ENCODE data around the gene TECPR2. TPM values are rescaled to one million over a fixed set of nuclear protein-coding genes. Genes with fewer than 3 reads are reported as not detected.

TECPR2 gene
- total RNA-seq, 1 experiment from 2014 or later: 29.7 TPM

GRCh38 chr14:102345232-102345631 lies 17.5 kb upstream of the TECPR2 start:
- Histone ChIP-seq H3K9me2 (ENCODE audit: insufficient read depth) (no peaks in the 10 kb centered on the region), H3K4me2 (no peak overlapping the region), H3K9me3 (ENCODE audit: insufficient read depth, low read depth) (no peaks in the 10 kb centered on the region), H3K27ac (no peak overlapping the region), H3K4me3 (no peak overlapping the region), H4K20me1 (ENCODE audit: insufficient read depth) (no peaks in the 10 kb centered on the region), H3K36me3 (ENCODE audit: low read depth) (peaks cover 23% of the 10 kb centered on the region), H3K79me2 (ENCODE audit: low read depth) (no peaks in the 10 kb centered on the region), H3F3A (ENCODE audit: insufficient read depth, low read depth) (peaks cover 13% of the 10 kb centered on the region; the same call in 1 of the 2 replicates), H3K4me1 (replicated peaks; ENCODE audit: insufficient read depth) (no peaks in the 10 kb centered on the region), H3K27me3 (ENCODE audit: insufficient read depth, low read depth) (no peaks in the 10 kb centered on the region), H2AFZ (no peak overlapping the region)
- intact Hi-C loops (cut with micrococcal nuclease; ENCODE audit: unreplicated experiment): no loop called here
- BruUV-seq (replicated peaks): no TSS peak
- CTCF ChIA-PET: no interaction called here
- POLR2A ChIA-PET (ENCODE audit: unreplicated experiment): no interaction called here
- no peak for DNase-seq
- TF ChIP-seq CTCF (conservative IDR thresholded peaks at IDR 0.05) (no peak), EZH2 (IDR thresholded peaks at IDR 0.05; ENCODE audit: low read depth) (no peak)

GRCh38 chr14:102346645-102347044 lies 16.1 kb upstream of the TECPR2 start:
- Histone ChIP-seq H4K20me1 (ENCODE audit: insufficient read depth) (no peaks in the 10 kb centered on the region), H3K27ac (no peak overlapping the region), H3K4me1 (replicated peaks; ENCODE audit: insufficient read depth) (no peaks in the 10 kb centered on the region), H3K36me3 (ENCODE audit: low read depth) (peaks cover 18% of the 10 kb centered on the region), H3F3A (ENCODE audit: insufficient read depth, low read depth) (peaks cover 13% of the 10 kb centered on the region; the same call in 1 of the 2 replicates), H3K27me3 (ENCODE audit: insufficient read depth, low read depth) (no peaks in the 10 kb centered on the region), H3K4me2 (no peak overlapping the region), H3K9me3 (ENCODE audit: insufficient read depth, low read depth) (no peaks in the 10 kb centered on the region), H3K9me2 (ENCODE audit: insufficient read depth) (no peaks in the 10 kb centered on the region), H3K79me2 (ENCODE audit: low read depth) (no peaks in the 10 kb centered on the region), H2AFZ (no peak overlapping the region), H3K4me3 (no peak overlapping the region)
- TF ChIP-seq EZH2 (IDR thresholded peaks at IDR 0.05; ENCODE audit: low read depth) (no peak), CTCF (conservative IDR thresholded peaks at IDR 0.05) (no peak)
- ChIA-PET CTCF (no interaction called here), POLR2A (ENCODE audit: unreplicated experiment) (no interaction called here)
- DNase-seq: peak in 1 of 2 experiments; percentile 30
- intact Hi-C loops (cut with micrococcal nuclease; ENCODE audit: unreplicated experiment): no loop called here
- no TSS peak for BruUV-seq (replicated peaks)

GRCh38 chr14:102348376-102348775 lies 14.4 kb upstream of the TECPR2 start:
- Histone ChIP-seq H3K36me3 (ENCODE audit: low read depth) (peaks cover 18% of the 10 kb centered on the region), H3K4me3 (no peak overlapping the region), H3K27me3 (ENCODE audit: insufficient read depth, low read depth) (no peaks in the 10 kb centered on the region), H3K79me2 (ENCODE audit: low read depth) (no peaks in the 10 kb centered on the region), H3K27ac (no peak overlapping the region), H4K20me1 (ENCODE audit: insufficient read depth) (no peaks in the 10 kb centered on the region), H3K4me2 (no peak overlapping the region), H3F3A (ENCODE audit: insufficient read depth, low read depth) (peaks cover 13% of the 10 kb centered on the region; the same call in 1 of the 2 replicates), H2AFZ (no peak overlapping the region), H3K9me2 (ENCODE audit: insufficient read depth) (no peaks in the 10 kb centered on the region), H3K9me3 (ENCODE audit: insufficient read depth, low read depth) (no peaks in the 10 kb centered on the region), H3K4me1 (replicated peaks; ENCODE audit: insufficient read depth) (no peaks in the 10 kb centered on the region)
- POLR2A ChIA-PET (ENCODE audit: unreplicated experiment): no interaction called here
- CTCF ChIA-PET: no interaction called here
- intact Hi-C loops (cut with micrococcal nuclease; ENCODE audit: unreplicated experiment): no loop called here
- BruUV-seq (replicated peaks): no TSS peak
- DNase-seq: no peak
- no peak for TF ChIP-seq CTCF (conservative IDR thresholded peaks at IDR 0.05)
- TF ChIP-seq EZH2 (IDR thresholded peaks at IDR 0.05; ENCODE audit: low read depth): no peak

All from PC-9 (cell line).